HepG2 (cell line): Measurements from ENCODE around the gene IFT80. TPM values are rescaled to one million over a fixed set of nuclear protein-coding genes. Genes with fewer than 3 reads are reported as not detected.

Experiments used
- ATAC-seq: fragments of 200-7000 bp; cut with Tn5 transposase; 3 replicates; pipeline ENCODE4 v1.9.1; 2020; ENCODE audit warnings: mild to moderate bottlenecking, moderate library complexity
- BruUV-seq: library from RNA; stranded (reverse); fragments of 400-500 nt; replicated peaks from 2 replicates; lab custom pipeline; 2021; lab: Mats Ljungman, UMichigan
- CTCF ChIA-PET: fragments of 300-600 bp; formaldehyde crosslinking; extraction: SDS; loops from one replicate; lab custom pipeline; 2021; ENCODE audit warnings: low total read pairs, inconsistent platforms, low intra/inter-chr PET ratio; lab: Yijun Ruan, JAX
- POLR2A ChIA-PET: fragments of 350-600 bp; sonication (Branson Sonifier 250); formaldehyde crosslinking; loops from one replicate; lab custom pipeline; 2020; ENCODE audit warnings: antibody characterized with exemption, inconsistent platforms; lab: Yijun Ruan, JAX
- DNase-seq: peaks from one replicate; pipeline ENCODE4 v3.0.0-alpha.2; 2015; ENCODE audit warnings: low spot score
- FAIRE-seq: peaks from 3 replicates; lab custom pipeline; 2011; peaks lifted over from hg19 to GRCh38; lab: Jason Lieb, UNC
- H2AFZ ChIP-seq: one replicate; pipeline ENCODE4 v1.6.1; 2011; ENCODE audit warnings: low read length, inconsistent platforms
- H3K27ac ChIP-seq: fragments of 300-600 bp; 3 replicates; pipeline ENCODE4 v1.8.0; 2011; ENCODE audit warnings: mixed run types, mild to moderate bottlenecking, mixed read lengths, low read length, inconsistent platforms; ENCODE audit not compliant: insufficient read depth; ENCODE audit errors: extremely low read length
- H3K27me3 ChIP-seq, 2 experiments: fragments of 200-600 bp in 1 of 2; 2 replicates in 1 of 2; 3 replicates in 1 of 2; pipeline versions ENCODE4 v1.6.0 to v1.8.0; 2011; ENCODE audit warnings: low read length in 2 of 2, mild to moderate bottlenecking in 2 of 2, moderate library complexity in 2 of 2, inconsistent platforms in 1 of 2; ENCODE audit not compliant: insufficient read depth in 2 of 2, control insufficient read depth in 1 of 2
- H3K36me3 ChIP-seq, 2 experiments: fragments of 200-600 bp in 1 of 2; replicated peaks in 1 of 2; 2 replicates in 1 of 2; 3 replicates in 1 of 2; pipeline versions ENCODE4 v1.5.1 to v1.8.0; 2011; ENCODE audit warnings: low read length in 2 of 2, inconsistent platforms in 1 of 2; ENCODE audit not compliant: insufficient read depth in 2 of 2, control insufficient read depth in 1 of 2
- H3K4me1 ChIP-seq: 2 replicates; pipeline ENCODE4 v1.5.1; 2012; ENCODE audit warnings: low read length, inconsistent platforms; ENCODE audit not compliant: insufficient read depth
- H3K4me2 ChIP-seq: 2 replicates; pipeline ENCODE4 v1.6.0; 2011; ENCODE audit warnings: low read depth, low read length, inconsistent platforms
- H3K4me3 ChIP-seq, 3 experiments: fragments of 200-600 bp in 1 of 3; sonication (generic), shearing (Covaris generic) in 1 of 3; replicated peaks in 1 of 3; 2 replicates each; pipeline ENCODE4 v1.5.1; 2011 to 2016; ENCODE audit warnings: low read length in 3 of 3, inconsistent platforms in 2 of 3, low read depth in 2 of 3, mild to moderate bottlenecking in 2 of 3, control low read depth in 1 of 3, mixed read lengths in 1 of 3; ENCODE audit not compliant: insufficient read depth in 1 of 3
- H3K79me2 ChIP-seq: one replicate; pipeline ENCODE4 v1.6.1; 2011; ENCODE audit warnings: low read length, inconsistent platforms; ENCODE audit not compliant: insufficient read depth
- H3K9ac ChIP-seq: 2 replicates; pipeline ENCODE4 v1.6.0; 2011; ENCODE audit warnings: mild to moderate bottlenecking, low read depth, low read length, inconsistent platforms; ENCODE audit not compliant: insufficient read depth
- H3K9me3 ChIP-seq: 2 replicates; pipeline ENCODE4 v1.5.1; 2012; ENCODE audit warnings: mild to moderate bottlenecking, low read length
- H4K20me1 ChIP-seq: 2 replicates; pipeline ENCODE4 v1.6.0; 2011; ENCODE audit warnings: inconsistent platforms, mild to moderate bottlenecking, low read length, moderate library complexity; ENCODE audit not compliant: insufficient read depth
- ATF7 ChIP-seq, 2 experiments: fragments of 450-650 bp in 1 of 2; sonication (generic) in 1 of 2; formaldehyde crosslinking in 1 of 2; IDR thresholded peaks; 2 replicates each; pipeline versions ENCODE4 v1.4.0 to v1.6.1; 2016 to 2020; ENCODE audit warnings: antibody characterized with exemption in 1 of 2, mild to moderate bottlenecking in 1 of 2, missing genetic modification reagents in 1 of 2
- HDAC1 ChIP-seq: sonication (generic); formaldehyde crosslinking; IDR thresholded peaks from 2 replicates; pipeline ENCODE4 v1.5.1; 2020; ENCODE audit warnings: mild to moderate bottlenecking, missing genetic modification reagents
- SIN3B ChIP-seq: fragments of 150-350 bp; IDR thresholded peaks from 2 replicates; pipeline ENCODE4 v1.6.1; 2014; ENCODE audit warnings: low read length
- ZBTB21 ChIP-seq: sonication (generic); formaldehyde crosslinking; IDR thresholded peaks from 2 replicates; pipeline ENCODE4 v1.4.0; 2020; ENCODE audit warnings: missing genetic modification reagents
- ZBTB7A ChIP-seq: sonication (generic); formaldehyde crosslinking; IDR thresholded peaks from 2 replicates; pipeline ENCODE4 v1.8.0; 2022; ENCODE audit warnings: mild to moderate bottlenecking, missing genetic modification reagents
- ZNF121 ChIP-seq: sonication (generic); formaldehyde crosslinking; IDR thresholded peaks from 2 replicates; pipeline ENCODE4 v1.5.0; 2020; ENCODE audit warnings: mild to moderate bottlenecking, missing genetic modification reagents
- WGBS: methylation state at CpG from one replicate; pipeline ENCODE4 v1.1.6; 2017; ENCODE audit warnings: low lambda C conversion rate; 5-methylcytosine and 5-hydroxymethylcytosine counted together
- in situ Hi-C: cut with HindIII; loops from 2 replicates; pipeline ENCODE4 v1.10.0; 2017; ENCODE audit warnings: low pct_unique_long_range_greater_than_20kb; ENCODE audit not compliant: extremely low pct_ligation_motif_present
- intact Hi-C: fragments of 100-400 bp; cut with micrococcal nuclease; formaldehyde crosslinking; loops from one replicate; pipeline ENCODE4 v1.10.0; 2022; ENCODE audit not compliant: unreplicated experiment
- polyA plus RNA-seq, 8 experiments: library from polyadenylated mRNA; depleted of rRNA in 3 of 8; stranded (reverse) in 7 of 8; unstranded in 1 of 8; fragments of >200 nt; fragmentation: Illumina TruSeq in 4 of 8; extraction: Trizol in 4 of 8; gene quantifications; 2 replicates each; pipeline versions ENCODE4 v1.2.1 to v1.2.3, GENCODE V29; 2011 to 2016; ENCODE audit warnings: low read depth in 4 of 8, missing spikeins in 1 of 8, mixed read lengths in 1 of 8; ENCODE audit not compliant: insufficient read depth in 1 of 8
- total RNA-seq, 5 experiments: library from RNA; depleted of rRNA; stranded (reverse); fragments of >200 nt; fragmentation: Illumina TruSeq; extraction: Trizol; gene quantifications; 2 replicates each; pipeline ENCODE4 v1.2.3, GENCODE V29; 2016; ENCODE audit warnings: low read depth in 1 of 5
- TF ChIP-seq, protein P1 (sequence below): sonication (generic); formaldehyde crosslinking; IDR thresholded peaks from 2 replicates; pipeline ENCODE4 v1.4.0; 2020; ENCODE audit warnings: missing genetic modification reagents

IFT80 gene
- total and polyA plus RNA-seq, 2 of the 13 experiments (the other 11 are each of a cell fraction or from before 2014, with no cell fraction given) = 11.4 to 15.7 TPM

DNA sequence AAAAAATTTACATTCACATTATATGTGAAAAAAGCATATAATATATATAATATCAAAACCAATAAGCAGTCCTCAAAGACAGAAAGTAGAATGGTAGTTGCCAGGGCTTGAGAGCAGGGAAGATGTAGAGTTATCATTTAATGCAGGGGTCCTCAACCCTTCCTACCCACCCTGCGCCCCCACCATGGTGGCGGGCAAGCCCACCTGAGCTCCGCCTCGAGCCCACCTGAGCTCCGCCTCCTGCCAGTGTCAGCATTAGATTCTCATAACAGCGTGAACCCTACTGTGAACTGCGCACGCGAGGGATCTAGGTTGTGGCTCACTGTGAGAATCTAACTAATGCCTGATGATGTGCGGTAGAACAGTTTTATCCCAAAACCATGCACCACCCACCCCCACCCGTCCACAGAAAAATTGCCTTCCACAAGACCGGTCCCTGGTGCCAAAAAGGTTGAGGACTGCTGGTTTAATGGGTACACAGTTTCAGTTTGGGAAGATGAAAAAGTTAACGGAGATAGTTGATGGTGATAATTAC is 47.6 kb upstream of the IFT80 start (continued):
- TF ChIP-seq, protein P1, sequence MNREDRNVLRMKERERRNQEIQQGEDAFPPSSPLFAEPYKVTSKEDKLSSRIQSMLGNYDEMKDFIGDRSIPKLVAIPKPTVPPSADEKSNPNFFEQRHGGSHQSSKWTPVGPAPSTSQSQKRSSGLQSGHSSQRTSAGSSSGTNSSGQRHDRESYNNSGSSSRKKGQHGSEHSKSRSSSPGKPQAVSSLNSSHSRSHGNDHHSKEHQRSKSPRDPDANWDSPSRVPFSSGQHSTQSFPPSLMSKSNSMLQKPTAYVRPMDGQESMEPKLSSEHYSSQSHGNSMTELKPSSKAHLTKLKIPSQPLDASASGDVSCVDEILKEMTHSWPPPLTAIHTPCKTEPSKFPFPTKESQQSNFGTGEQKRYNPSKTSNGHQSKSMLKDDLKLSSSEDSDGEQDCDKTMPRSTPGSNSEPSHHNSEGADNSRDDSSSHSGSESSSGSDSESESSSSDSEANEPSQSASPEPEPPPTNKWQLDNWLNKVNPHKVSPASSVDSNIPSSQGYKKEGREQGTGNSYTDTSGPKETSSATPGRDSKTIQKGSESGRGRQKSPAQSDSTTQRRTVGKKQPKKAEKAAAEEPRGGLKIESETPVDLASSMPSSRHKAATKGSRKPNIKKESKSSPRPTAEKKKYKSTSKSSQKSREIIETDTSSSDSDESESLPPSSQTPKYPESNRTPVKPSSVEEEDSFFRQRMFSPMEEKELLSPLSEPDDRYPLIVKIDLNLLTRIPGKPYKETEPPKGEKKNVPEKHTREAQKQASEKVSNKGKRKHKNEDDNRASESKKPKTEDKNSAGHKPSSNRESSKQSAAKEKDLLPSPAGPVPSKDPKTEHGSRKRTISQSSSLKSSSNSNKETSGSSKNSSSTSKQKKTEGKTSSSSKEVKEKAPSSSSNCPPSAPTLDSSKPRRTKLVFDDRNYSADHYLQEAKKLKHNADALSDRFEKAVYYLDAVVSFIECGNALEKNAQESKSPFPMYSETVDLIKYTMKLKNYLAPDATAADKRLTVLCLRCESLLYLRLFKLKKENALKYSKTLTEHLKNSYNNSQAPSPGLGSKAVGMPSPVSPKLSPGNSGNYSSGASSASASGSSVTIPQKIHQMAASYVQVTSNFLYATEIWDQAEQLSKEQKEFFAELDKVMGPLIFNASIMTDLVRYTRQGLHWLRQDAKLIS = no peak

DNA sequence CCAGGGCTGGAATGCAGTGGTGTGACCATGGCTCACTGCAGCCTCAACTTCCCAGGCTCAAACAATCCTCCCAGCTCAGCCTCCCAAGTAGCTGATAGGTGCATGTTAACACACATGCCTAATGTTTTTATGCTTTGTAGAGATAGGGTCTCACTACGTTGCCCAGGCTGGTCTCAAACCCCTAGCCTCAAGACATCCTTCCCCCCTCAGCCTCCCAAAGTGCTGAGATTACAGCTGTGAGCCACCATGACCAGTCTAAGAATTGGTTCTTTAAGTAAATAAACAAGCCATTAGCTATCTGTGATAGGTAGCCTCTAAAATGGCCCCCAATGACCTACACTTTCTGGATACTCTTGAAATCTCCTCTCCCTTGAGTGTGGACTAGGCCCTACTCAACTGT is 46.8 kb upstream of the IFT80 start:
- Histone ChIP-seq H3K4me3 (no peak overlapping the region), H3K4me2 (no peak overlapping the region), H3K4me1 (0 out of 2 replicates have a peak, but pooled peaks cover 11% of the 10 kb centered on the region), H4K20me1 (no peaks in the 10 kb centered on the region), H3K27me3 (no peaks in the 10 kb centered on the region; a peak in 2 of 5 replicates), H3K27ac (no peak overlapping the region), H3K36me3 (no peaks in the 10 kb centered on the region), H3K79me2 (no peaks in the 10 kb centered on the region), H3K9me3 (no peaks in the 10 kb centered on the region), H2AFZ (no peak overlapping the region), H3K9ac (no peak overlapping the region)
- intact Hi-C loops = no loop called here
- BruUV-seq = no TSS peak
- no peak for ATAC-seq
- 50% methylated on average over 1 of the region's 1 CpG for WGBS
- no peak for DNase-seq
- in situ Hi-C loops = no loop called here
- ChIA-PET CTCF (no interaction called here), POLR2A (no interaction called here)
- FAIRE-seq = no peak
- TF ChIP-seq HDAC1 (no peak), ATF7 (IDR thresholded peaks at IDR 0.05) (no peak), ATF7 (CRISPR knock-in tag; IDR thresholded peaks at IDR 0.05) (no peak), ZNF121 (CRISPR knock-in tag) (0 out of 2 replicates have a peak, but pooled peaks have one; percentile 14), ZBTB21 (CRISPR knock-in tag) (no peak), ZBTB7A (CRISPR knock-in tag) (no peak), SIN3B (no peak)
